Lower lobe of right lung (tissue), 2 donors: ENCODE data around the gene SOD2. TPM values are rescaled to one million over a fixed set of nuclear protein-coding genes. Genes with fewer than 3 reads are reported as not detected.
A peak's percentile ranks its signal among the peaks of the same experiment; 100 is the strongest.
"Not testable (repeated sequence)": the region's sequence is repeated elsewhere in the genome, so short reads cannot be mapped to it uniquely, and the experiment has no call there.

Experiments
- ATAC-seq, 2 donors: fragments of 200-7000 bp; cut with Tn5 transposase; one replicate each; pipeline ENCODE4 v1.9.1; 2020 to 2022; ENCODE audit warnings: mild to moderate bottlenecking in 2 of 2, moderate library complexity in 2 of 2
- DNase-seq: peaks from one replicate; pipeline ENCODE4 v3.0.0-alpha.2; 2020
- H3K27ac ChIP-seq: fragments of 200-600 bp; one replicate; pipeline ENCODE4 v1.8.0; 2022
- H3K27me3 ChIP-seq: fragments of 200-600 bp; one replicate; pipeline ENCODE4 v1.8.0; 2022; ENCODE audit warnings: low read depth
- H3K36me3 ChIP-seq: fragments of 200-600 bp; one replicate; pipeline ENCODE4 v1.8.0; 2022; ENCODE audit warnings: mild to moderate bottlenecking
- H3K4me1 ChIP-seq: fragments of 200-600 bp; one replicate; pipeline ENCODE4 v1.8.0; 2022
- H3K4me3 ChIP-seq: fragments of 200-600 bp; one replicate; pipeline ENCODE4 v1.8.0; 2022; ENCODE audit warnings: mild to moderate bottlenecking
- H3K9me3 ChIP-seq: fragments of 200-600 bp; one replicate; pipeline ENCODE4 v1.8.0; 2022
- CTCF ChIP-seq: fragments of 200-600 bp; IDR thresholded peaks from one replicate; pipeline ENCODE4 v1.8.0; 2022; ENCODE audit warnings: antibody characterized with exemption, mild to moderate bottlenecking
- intact Hi-C: fragments of 100-400 bp; cut with DNase I; formaldehyde crosslinking; loops from one replicate; pipeline ENCODE4 v1.11.0; 2022
- total RNA-seq: library from RNA; stranded (reverse); fragmentation: NEBNext Ultra II Directional; extraction: Animal tissue kit (Norgen Biotek cat#: 25700); gene quantifications from one replicate; pipeline ENCODE4 v1.2.1, GENCODE V29; 2021
- donor health status: DM: no; HTN: yes; CAD: no; lungs with severe emphysema.

Gene SOD2
- total RNA-seq, 1 donor from 2014 or later = 352 TPM

DNA sequence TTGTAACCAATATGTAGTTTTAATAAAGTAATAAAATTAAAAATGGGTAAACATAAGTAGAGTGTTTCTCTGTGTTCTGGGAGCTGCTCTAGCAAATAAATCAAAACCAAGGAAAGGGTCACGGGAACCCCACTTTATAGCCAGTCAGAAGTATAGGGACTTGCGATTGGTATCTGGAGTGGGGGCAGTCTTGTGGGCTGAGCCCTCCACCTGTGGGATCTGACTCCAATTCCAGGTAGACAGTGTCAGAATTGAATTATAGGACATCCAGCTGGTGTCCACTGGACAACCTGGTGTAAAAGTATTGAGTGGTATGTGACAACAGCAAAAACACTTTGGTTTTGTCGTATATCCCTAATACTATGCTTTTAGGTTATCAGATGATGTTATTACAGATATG, 14.5 kb downstream of the SOD2 start:
- H3K27ac ChIP-seq = peak overlapping the region; percentile 15
- peaks cover 44% of the 10 kb centered on the region for H3K4me1 ChIP-seq
- no peak for DNase-seq
- H3K36me3 ChIP-seq = peaks cover 61% of the 10 kb centered on the region
- H3K27me3 ChIP-seq = no peaks in the 10 kb centered on the region
- ATAC-seq = peak in 1 of 2 donors; percentile 11
- no peak for TF ChIP-seq CTCF
- intact Hi-C loops = no loop called here
- H3K4me3 ChIP-seq = no peak overlapping the region
- no peaks in the 10 kb centered on the region for H3K9me3 ChIP-seq

DNA sequence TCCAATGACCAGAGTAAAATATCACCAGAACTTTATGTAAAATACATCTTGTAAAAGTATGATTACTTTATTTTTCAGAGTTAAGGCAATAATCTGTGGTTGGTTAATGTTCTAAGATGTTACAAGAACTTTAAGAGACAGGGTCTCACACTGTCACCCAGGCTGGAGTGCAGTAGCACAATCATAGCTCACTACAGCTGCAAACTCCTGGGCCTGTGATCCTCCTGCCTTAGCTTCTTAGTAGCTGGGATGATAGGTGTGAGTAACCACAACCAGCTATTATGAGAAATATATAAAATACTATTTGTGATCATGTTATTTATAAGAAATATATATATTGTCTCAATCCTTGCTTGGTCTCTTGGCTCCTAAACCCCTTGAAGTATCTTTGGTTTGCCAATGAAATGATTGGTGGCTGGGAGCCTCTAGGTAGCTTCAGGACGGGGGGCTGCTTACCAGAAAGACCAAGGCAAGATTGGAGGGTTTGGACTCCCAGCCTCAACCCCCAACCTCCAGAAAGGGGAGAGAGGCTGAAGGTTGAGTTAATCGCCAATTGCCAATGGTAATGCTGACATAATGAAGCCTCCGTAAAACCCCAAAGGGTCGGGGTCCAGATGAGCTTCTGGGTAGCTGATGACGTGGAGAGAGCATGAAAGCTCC, 15.4 kb downstream of the SOD2 start:
- peaks cover 35% of the 10 kb centered on the region for H3K4me1 ChIP-seq
- H3K4me3 ChIP-seq = no peak overlapping the region
- intact Hi-C loops = no loop called here
- no peaks in the 10 kb centered on the region for H3K27me3 ChIP-seq
- ATAC-seq = peak in 1 of 2 donors; percentile 31
- no peak for DNase-seq
- H3K36me3 ChIP-seq = peaks cover 51% of the 10 kb centered on the region
- H3K9me3 ChIP-seq = no peaks in the 10 kb centered on the region
- no peak overlapping the region for H3K27ac ChIP-seq
- TF ChIP-seq CTCF = no peak

DNA sequence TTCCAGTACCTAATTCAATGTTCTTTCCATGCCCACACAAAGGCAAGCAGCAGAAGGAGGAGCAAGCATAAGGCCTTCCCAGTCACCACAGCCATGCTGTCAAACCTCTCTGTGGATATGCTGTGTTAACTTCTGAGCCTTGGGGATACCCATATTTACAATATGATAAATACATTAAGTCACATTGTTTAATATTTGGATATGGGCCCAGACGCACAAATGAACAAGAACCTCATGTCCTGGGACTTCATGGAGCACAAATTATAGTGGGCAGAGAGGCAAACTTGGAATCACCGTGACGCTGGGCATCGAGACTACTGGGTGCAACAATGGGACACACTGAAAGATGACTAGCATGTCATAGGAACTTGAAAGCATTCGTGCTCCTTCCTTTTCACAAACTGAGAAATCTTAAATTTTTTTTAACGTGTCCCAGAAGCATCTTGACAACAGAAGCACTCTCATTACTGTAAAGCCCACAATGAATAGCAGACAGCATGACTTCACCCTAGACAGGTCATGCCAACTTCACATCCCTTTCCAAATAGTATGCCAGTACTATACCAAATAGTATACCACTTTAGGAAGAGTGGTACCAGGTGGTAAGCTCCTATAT, 16.0 kb downstream of the SOD2 start:
- no peak for TF ChIP-seq CTCF
- no peak overlapping the region for H3K4me3 ChIP-seq
- H3K27me3 ChIP-seq = no peaks in the 10 kb centered on the region
- H3K36me3 ChIP-seq = peaks cover 45% of the 10 kb centered on the region
- ATAC-seq (peak in 1 of 2 donors; percentile 31), DNase-seq (no peak)
- H3K27ac ChIP-seq = no peak overlapping the region
- H3K9me3 ChIP-seq = no peaks in the 10 kb centered on the region
- peaks cover 31% of the 10 kb centered on the region for H3K4me1 ChIP-seq
- intact Hi-C loops = no loop called here

- H3K27ac ChIP-seq, H3K9me3 ChIP-seq, H3K4me3 ChIP-seq, H3K27me3 ChIP-seq, DNase-seq, ATAC-seq, intact Hi-C loops: not testable (repeated sequence)
- Histone ChIP-seq H3K4me1 (peaks cover 29% of the 10 kb centered on the region), H3K36me3 (peaks cover 37% of the 10 kb centered on the region)
These were observed 16.8 kb downstream of the SOD2 start for GRCh38 chr6:159676236-159676635.

DNA sequence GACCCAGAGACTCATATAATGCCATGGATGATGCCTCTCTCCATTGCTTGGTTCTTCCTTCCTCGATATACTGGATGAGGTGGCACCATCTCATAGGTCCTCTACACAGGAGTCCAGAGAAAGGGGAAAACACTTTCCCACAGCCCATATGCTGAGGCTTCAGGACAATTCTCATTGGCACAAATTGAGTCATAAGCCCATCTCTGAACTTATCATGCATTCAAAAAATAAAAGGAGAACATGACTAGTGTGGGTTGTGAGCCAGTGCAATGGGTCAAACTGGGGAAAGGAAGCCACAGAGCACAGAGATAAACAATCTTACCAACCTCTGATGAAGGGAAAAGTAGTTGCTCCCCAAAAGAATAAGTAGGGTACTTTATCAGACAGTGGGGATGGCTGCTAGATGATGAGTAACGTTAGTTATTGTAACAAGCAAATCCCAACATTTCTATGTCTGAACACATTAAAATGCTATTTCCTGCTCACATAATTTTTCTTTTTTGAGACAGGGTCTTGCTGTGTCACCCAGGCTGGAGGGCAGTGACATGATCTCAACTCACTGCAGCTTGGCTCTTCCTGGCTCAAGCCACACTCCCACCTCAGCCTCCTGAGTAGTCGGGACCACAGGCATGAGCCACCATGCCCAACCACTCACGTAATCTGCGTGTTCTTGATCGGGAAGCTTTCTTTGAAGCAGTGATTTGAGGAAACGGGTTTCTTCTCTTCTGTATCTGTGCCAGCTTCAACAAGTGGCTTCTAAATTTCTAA, 27.0 kb downstream of the SOD2 start:
- intact Hi-C loops = no loop called here
- TF ChIP-seq CTCF = no peak
- Histone ChIP-seq H3K4me3 (no peak overlapping the region), H3K27ac (no peak overlapping the region), H3K9me3 (no peaks in the 10 kb centered on the region), H3K4me1 (no peaks in the 10 kb centered on the region), H3K27me3 (no peaks in the 10 kb centered on the region), H3K36me3 (peaks cover 7% of the 10 kb centered on the region)
- no peak for ATAC-seq
- no peak for DNase-seq

DNA sequence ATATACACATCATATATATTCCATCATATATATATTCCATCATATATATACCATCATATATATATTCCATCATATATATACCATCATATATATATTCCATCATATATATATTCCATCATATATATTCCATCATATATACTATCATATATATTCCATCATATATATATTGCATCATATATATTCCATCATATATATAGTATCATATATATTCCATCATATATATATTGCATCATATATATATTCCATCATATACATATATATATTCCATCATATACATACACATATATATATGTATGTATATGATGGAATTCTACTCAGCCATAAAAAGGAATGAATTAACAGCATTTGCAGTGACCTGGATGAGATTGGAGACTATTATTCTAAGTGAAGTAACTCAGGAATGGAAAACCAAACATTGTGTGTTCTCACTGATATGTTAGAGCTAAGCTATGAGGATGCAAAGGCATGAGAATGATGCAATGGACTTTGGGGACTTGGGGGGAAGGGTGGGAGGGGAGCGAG, 29.6 kb downstream of the SOD2 start:
- intact Hi-C loops, H3K27ac ChIP-seq, H3K4me3 ChIP-seq, H3K27me3 ChIP-seq, H3K36me3 ChIP-seq, H3K9me3 ChIP-seq, DNase-seq, ATAC-seq, H3K4me1 ChIP-seq: not testable (repeated sequence)

DNA sequence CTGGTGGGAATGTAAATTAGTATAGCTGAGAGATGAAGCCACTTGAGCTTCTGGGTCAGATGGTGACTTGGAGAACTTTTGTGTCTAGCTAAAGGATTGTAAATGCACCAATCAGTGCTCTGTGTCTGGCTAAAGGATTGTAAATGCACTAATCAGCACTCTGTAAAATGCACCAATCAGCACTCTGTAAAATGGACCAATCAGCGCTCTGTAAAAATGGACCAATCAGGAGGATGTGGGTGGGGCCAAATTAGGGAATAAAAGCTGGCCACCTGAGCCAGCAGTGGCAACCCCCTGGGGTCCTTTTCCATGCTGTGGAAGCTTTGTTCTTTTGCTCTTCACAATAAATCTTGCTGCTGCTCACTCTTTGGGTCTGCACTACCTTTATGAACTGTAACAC, 31.1 kb downstream of the SOD2 start:
- H3K27me3 ChIP-seq, ATAC-seq, DNase-seq, H3K9me3 ChIP-seq, H3K36me3 ChIP-seq, H3K4me1 ChIP-seq, intact Hi-C loops, H3K4me3 ChIP-seq, H3K27ac ChIP-seq: not testable (repeated sequence)
